ENCODE measurements around the gene ATXN7.

The ATXN7 gene, protein sequence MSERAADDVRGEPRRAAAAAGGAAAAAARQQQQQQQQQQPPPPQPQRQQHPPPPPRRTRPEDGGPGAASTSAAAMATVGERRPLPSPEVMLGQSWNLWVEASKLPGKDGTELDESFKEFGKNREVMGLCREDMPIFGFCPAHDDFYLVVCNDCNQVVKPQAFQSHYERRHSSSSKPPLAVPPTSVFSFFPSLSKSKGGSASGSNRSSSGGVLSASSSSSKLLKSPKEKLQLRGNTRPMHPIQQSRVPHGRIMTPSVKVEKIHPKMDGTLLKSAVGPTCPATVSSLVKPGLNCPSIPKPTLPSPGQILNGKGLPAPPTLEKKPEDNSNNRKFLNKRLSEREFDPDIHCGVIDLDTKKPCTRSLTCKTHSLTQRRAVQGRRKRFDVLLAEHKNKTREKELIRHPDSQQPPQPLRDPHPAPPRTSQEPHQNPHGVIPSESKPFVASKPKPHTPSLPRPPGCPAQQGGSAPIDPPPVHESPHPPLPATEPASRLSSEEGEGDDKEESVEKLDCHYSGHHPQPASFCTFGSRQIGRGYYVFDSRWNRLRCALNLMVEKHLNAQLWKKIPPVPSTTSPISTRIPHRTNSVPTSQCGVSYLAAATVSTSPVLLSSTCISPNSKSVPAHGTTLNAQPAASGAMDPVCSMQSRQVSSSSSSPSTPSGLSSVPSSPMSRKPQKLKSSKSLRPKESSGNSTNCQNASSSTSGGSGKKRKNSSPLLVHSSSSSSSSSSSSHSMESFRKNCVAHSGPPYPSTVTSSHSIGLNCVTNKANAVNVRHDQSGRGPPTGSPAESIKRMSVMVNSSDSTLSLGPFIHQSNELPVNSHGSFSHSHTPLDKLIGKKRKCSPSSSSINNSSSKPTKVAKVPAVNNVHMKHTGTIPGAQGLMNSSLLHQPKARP

DNA sequence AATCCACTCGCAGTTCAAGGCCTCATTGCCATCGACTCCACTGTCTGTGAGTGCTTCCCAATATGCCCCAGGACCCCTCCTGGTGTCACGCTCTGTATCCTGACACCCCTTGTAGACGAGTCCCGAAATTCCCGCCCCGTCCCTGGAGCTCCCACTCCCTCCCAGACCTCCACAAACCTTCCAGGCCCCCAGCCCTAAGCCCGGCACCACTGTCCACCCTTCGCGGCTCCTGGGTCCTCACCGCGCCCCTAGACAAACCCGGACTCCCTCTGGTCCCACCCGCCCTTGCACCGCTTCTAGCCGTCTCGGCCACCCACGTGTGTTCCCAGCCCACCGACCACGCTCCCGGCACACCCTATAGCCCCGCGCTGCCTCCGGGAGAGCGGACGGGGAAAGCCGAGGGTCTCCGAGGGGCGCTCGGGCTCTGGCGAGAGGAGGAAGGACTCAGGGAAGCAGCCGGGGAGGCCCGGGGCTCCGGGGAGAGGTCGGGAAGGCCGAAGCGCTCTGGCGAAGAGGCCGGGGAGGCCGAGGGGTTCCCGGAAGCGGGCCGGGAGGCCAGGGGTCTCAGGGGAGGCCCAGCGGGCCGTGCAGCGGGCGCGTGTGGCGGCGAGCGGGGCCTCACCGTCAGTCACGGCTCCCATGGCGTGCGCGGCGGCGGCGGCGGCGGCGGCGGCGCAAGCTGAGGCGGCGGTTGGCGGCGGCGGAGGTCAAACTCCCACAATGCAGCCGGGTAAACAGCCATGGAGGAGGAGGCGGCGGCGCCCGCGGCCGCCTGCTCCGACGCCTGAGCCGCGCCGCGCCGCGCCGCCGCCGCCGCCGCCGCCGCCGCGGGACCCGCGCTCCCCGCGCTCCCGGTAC, at the start of gene ATXN7, which contains the start of gene THOC7:
TSS of gene ATXN7 (plus strand) at position 718 of the 858 bp plus-strand sequence. CDS start 48,732 bp downstream, outside the sequence.
TSS of gene THOC7 (minus strand) at position 656 of the 858 bp plus-strand sequence. CDS start at position 641, 15 bp downstream.
- DNase-seq: peak; percentile 13

DNA sequence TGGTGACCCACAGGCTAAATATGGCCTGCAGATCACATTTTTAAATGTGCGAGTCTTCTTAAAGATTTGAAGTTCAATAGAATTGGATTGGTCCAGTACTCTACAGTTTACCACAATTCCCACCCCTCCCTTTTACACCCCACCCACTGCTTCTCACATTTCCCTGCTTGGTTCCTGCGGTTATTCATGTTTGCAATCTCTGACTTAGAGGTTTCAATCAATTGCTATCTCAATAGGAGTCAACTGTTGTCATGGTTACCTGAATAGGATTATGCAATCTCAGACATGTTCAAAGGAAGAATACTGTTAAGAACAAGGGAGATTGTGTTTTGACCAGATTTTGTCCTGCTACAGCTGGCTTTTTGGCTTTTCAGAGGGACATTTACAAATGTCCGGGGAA, 49.4 kb upstream of the ATXN7 start:
- no peak for DNase-seq

DNA sequence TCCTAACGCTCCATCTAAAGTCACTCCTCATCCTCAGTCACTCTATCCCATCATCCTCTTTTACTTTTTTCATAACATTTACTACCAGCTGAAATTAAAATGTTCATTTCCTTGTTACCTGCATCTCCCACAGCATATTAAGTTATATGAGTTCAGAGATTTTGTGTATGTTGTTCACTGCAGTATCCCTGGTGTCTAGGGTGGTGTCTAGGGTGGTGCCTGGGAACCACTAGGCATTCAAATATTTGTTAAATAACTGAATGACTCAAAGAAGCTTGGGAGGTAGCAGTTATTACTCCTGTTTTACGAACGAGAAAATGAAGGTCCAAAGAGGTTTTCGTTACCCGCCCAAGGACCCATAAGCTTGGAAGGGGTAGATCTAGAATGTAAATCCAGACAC, 46.4 kb upstream of the ATXN7 start:
- no peak for DNase-seq

DNA sequence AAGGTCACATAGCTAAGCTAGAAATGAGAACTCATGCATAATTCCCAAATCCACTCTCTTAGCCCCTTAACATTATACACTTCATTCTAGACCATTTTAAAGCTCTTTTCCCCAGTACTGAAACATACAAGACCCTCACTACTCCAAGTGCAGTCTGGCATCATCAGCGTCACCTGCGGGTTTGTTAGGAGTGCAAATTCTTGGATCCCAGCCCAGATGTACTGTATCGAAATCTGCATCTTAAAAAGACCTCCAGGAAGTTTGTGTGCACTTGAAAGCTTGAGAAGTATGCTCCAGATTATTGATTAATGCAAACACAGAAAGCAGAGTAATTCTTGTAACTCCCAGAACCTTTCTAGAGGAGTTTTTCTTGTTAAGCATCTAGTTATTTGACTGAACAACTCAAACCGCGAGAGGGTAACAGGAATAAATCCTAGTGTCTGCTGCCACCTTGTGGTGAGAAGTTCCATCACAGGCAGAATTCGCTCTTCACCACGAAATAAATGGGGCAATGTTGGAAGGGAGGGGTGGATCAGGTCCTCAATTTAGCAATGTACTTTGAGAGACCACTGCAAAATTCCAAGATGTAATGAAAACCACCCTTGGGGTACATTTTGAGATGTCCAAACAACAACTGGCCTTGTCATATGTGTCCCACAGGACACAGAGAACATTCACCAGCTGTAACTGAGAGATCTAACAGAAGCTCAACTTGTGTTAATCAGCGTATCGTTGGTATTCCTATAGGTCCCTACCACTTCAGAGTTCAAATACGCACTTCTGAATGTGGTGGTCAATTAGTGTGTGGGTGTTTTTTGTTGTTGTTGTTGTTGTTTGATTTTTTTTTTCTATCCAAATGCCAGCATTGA, 45.2 kb upstream of the ATXN7 start:
- DNase-seq: peak; percentile 43

DNA sequence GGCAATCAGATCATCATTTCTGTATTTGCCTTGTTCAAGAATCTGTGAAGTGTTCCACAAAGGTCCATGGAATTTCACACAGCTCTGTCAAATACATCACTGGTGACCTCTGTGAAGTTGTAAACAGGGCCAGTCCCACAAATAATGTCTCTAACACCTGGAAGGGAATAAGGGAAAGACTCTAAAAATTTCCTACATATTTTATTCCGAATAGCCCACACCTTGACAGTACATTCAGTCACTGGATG, 44.6 kb upstream of the ATXN7 start, which contains the start of gene C3orf49:
TSS of gene C3orf49 (plus strand) at position 149 of the 248 bp plus-strand sequence. CDS start 173 bp downstream, outside the sequence.
- no peak for DNase-seq

DNA sequence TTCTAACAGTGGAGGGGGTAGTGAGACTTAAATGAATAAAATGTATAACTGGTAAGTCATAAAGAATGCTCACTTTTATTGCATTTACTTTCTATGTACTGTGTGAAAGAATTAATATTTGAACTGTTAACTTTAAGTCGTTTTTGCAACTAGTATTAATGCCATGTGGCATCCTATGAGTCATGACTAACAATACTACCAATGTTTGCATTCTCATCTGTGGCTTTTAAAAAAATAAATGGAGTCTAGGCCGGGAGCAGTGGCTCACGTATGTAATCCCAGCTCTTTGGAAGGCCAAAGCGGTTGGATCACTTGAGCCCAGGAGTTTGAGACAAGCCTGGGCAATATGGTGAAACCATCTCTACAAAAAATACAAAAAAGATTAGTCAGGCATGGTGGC, 39.4 kb upstream of the ATXN7 start:
- DNase-seq: no peak

DNA sequence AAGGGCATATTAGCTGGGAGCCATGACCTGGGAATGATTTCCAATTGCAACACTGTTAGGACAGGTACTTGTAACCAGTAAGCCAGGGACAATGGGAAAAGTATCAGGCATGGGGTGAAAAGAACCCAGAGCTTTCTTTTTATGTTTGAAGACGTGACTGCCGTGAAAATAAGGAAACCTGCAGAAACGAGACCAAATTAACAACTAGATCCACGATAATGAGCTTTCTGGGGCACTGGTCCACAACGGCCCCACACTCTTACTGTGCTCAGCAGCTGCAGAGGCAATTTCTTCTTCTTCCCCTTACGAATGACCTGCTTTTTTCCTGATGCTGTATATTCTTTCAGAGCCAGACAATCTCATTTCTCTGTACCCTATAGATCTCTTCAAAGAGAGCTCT, 33.1 kb upstream of the ATXN7 start:
- no peak for DNase-seq

DNA sequence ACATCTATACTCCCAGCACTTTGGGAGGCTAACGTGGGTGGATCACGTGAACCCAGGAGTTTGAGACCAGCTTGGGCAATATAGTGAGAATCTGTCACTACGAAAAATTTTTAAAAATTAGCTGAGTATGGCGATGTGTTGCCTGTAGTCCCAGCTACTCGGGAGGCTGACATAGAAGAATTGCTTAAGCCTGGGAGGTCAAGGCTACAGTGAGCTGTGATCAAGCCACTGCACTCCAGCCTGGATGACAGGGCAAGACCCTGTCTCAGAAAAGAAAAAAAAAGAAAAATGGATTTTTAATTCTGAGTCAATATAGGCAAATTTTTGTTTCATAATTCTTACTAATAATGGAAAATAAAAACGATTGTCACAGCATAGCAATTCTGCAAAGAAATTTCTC, 31.3 kb upstream of the ATXN7 start:
- no peak for DNase-seq

DNA sequence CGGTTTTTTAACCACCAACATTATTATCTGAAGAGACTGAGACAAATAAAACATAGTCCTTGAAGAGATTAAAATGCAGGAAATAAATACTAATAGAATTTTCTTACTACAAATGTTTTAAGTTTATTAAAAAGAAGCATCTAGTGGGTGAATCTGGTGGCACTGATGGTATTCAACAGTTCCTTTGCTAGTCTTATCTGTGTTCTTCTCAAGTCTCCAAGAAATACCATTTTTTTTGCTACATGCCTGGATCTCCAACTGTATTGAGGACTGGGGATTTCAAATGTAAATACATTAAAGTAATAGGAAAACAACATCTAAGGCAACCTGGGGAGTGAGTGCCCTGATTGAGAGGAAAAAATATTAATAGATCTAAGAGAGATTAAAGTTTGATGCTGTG, 22.0 kb upstream of the ATXN7 start:
- no peak for DNase-seq

DNA sequence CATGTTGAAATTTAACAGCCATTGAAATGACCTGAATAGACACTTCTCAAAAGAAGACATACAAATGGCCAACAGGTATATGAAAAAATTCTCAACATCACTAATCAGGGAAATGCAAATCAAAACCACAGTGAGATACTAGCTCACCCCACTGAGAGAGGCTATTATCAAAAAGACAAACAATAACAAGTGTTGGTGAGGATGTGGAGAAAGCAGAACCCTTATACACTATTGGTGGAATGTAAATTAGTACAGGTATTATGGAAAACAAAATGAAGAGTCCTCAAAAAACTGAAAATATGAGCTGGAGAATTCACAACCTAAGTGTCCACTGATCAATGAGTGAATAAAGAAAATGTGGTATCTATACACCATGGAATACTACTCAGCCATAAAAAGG, 21.5 kb upstream of the ATXN7 start:
- no peak for DNase-seq

DNA sequence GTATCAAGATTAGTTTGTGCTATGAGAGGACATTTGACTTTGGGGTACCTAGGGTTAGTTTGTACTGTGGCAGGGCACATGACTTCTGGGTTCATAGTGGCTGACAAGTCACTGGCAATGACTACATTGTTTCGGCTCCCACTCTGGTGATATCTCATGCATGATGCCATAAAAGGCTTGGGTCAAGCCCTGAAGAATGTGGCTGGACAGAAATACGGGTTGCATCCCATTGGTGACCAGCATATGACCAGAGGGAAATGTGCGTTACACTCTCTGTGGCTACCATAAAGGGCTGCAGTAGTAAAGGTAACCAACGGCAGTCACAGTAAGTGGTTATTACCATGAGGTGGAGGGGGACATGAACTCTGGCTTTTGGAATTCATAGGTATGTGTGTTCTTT, 18.5 kb upstream of the ATXN7 start:
- DNase-seq: no peak

DNA sequence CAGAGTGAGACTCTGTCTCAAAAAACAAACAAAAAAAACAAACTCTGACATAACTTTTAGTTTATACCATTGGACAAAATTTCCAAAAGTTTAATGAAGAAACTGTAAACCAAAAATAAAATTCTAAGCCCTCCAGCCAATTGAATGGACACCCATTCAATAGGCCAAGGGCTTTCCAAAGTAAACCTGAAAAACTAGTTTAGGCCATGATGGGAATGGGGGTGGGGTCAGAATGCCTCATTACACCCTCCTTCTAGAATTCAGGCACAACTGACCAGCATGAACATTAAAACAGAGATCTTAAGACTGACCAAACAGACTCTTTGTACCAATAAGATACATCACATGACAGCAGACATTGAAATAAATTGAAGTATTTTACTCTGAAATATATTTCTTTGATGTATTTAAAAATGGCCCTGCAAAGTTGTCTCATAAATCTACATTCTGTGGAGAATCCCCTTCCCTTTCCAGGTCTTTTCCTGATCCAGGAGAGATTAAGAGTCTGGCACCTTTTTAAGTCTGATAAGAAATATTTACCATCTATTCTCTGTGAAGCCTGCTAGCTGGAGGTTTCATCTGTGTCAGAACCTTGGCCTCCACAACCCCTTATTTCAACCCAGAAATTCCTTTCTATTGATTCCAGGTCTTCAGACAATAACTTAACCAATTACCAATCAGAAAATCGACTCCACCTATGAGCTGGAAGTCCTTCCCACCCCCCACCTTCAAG, 15.8 kb upstream of the ATXN7 start:
- no peak for DNase-seq

DNA sequence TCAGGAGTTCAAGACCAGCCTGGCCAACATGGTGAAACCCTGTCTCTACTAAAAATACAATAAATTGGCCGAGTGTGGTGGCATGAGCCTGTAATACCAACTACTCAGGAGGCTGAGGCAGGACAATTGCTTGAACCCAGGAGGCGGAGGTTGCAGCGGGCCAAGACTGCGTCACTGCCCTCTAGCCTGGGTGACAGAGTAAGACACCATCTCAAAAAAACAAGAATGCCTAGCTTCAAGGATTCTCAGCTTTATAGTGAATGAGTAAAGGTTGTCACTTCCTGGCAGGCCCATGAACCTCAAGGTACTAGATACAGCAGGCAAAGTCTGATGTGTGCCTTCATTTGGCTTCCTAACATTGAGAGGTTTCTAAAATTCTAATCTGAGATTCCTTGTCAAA, 14.5 kb upstream of the ATXN7 start:
- DNase-seq: no peak

DNA sequence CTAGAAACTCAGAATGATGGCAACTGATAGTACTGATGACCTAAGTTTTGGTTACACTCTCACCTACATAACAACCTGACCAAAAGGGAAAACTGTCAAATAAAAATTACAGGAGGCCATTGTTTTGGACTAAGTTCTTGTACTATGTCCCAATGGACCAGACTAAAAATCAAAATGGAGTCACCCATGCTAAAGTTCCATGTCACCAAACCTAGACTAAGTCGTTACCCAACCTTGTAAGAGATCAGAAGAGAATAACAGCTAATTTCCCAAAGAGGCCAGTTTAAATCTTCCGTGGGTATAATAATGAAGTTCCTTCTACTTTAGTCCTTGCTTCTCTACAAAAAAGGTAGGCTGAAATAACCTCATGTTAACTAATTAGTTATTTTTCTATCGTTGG, 12.4 kb upstream of the ATXN7 start:
- DNase-seq: no peak

DNA sequence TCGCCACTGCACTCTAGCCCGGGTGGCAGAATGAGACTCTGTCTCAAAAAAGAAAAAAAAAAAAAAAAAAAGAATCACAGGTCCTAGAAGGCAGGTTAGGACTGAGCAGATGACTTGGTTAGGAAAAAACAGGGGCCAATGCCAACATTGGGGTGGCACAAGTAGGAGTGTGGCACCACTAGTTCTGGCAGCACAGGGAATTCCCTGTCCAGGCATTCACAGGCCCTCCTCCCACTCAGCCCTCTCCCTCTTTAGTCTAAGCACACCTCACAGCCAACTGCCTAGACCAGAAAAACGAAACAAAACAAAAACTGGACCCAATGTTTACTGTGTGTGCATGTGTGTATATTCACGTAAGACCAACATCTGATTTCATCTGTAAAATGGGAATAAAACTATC, 10.6 kb upstream of the ATXN7 start:
- no peak for DNase-seq

DNA sequence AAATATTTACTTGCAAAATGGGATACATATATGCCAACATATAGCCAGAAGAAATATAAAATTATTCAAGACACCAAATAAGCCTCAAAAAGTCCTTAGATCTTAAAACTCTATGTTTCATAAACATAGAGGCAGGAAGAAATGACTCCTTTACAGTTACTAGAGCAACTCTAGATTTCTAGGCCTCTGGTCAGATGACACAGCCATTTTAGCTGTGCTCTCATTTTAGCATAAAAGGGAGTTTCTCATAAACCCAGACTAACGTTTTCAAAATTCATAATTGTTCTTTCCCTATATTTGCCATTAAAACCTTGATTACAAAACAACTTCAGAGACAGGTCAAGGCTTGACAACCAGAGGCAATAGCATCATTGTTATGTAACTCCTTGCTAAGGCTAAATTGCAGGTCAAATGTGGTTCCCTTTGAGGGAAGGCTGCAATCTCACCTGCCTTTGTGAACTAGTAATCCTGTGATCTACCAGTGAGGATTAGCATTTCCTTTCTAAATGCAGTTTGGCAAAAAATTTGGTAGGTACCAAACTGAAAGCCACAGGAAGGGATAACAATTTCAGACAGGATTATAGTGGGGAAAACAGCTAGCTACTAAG, 8.2 kb upstream of the ATXN7 start:
- no peak for DNase-seq

DNA sequence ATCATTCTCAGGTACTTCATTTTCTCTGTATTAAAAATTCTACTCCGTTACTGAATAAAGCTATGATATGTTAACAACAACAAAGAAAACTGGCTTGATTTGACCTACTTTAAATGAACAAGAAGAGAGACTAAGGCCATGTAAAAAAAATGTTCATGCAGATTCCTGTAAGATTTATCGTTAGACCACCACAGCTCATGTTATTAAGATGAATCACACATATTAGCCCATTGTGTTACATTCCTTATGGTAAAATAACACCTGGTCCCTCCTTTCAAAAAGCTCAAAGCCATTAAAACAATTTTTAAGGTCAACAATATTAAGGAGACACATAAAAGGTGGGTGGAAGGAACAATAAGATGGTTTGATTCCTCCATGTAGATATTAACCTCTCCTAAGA, 6.4 kb upstream of the ATXN7 start:
- DNase-seq: no peak

DNA sequence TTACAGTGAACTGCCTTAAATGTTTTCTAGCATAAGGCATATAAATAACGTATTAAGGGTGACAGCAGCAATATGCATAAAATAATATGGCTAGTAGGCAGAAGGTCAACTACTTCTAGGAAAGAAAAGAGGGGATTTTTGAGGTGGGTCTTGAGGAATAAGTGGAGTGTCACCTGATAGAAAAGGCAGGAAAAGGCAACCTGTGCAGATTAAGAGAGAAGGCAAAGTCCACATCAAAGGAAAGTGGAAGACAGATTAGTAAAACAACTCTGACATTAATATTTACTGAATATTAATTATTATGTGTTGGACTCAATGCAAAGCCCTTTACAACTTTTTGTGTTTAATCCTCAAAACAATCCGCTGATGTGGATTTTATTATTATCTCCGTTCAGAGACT, 2.9 kb upstream of the ATXN7 start:
- DNase-seq: no peak

DNA sequence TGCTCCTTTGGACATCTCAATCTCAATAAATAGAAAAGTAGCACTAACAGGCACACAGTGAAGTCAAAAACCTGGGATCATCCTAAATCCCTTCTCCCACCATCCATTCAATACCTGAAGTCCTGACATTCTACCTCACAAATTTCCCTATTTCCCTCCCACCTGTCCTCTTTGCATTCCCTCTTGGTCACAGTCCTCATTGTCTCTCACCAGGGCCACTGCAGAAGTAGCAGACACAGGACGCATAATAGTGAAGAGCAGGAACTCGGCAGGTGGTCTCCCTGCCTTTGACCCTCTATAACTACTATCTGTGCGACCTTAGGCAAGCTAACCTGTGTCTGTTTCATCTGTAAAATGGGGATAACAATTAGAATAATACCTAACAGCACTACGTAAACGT, 2.4 kb upstream of the ATXN7 start:
- no peak for DNase-seq

DNA sequence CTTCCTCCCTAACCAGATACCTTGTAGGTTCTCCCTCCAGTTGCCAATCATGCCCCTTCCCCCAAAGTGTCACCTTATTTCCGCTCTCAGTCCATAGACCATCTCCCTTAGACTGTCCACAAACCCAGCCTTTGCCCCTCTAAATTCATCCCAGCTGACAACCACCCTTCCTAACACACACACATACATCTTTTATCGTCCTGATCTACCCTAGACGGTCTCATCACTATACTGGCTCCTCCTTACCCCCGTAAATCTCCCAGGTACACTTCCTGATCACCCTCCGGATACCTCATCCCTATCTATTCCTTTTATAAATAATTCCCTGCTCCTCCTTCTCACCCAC, 890 bp upstream of the ATXN7 start:
- DNase-seq: no peak
